ENCODE measurements around the gene RPS16.

GRCh38 chr19:39481676-39482075 lies 45.9 kb upstream of the RPS16 start:
- TF ChIP-seq CTCF (IDR thresholded peaks at IDR 0.05 in 4 of 5, conservative IDR thresholded peaks at IDR 0.05 in 1 of 5) (no peak), POLR2A (IDR thresholded peaks at IDR 0.05) (no peak)

All from gastrocnemius medialis (tissue), 4 donors.